Measurements from ENCODE around the gene NIPAL4. TPM values are rescaled to one million over a fixed set of nuclear protein-coding genes. Genes with fewer than 3 reads are reported as not detected.
"Not testable (repeated sequence)": the region's sequence is repeated elsewhere in the genome, so short reads cannot be mapped to it uniquely, and the experiment has no call there.

Gene NIPAL4
- under 1 TPM; 0.05 to 0.10 TPM for total RNA-seq

- no peak for DNase-seq
- Mint-ChIP-seq H3K4me3 (peak within 1 kb of the TSS; percentile 36), H3K4me1 (peaks cover 32% of the 10 kb centered on the region), H3K9me3 (no peaks in the 10 kb centered on the region), H3K27ac (no peak within 1 kb of the TSS), H3K27me3 (peaks cover 25% of the 10 kb centered on the region), H3K36me3 (ENCODE audit: low read depth) (no peaks in the 10 kb centered on the region)
- ChIA-PET POLR2A (interaction anchor here (1.1 to 1.2 kb wide), 2 partner anchors 10 to 272 kb away, joined by 3 to 5 read pairs; partner anchors contain the start of gene THG1L), CTCF (interaction anchor here (0.7 to 2.5 kb wide), 5 partner anchors 12 to 284 kb away, joined by 3 to 8 read pairs (median 5); partner anchors contain the start of gene LSM11)
Measured at GRCh38 chr5:157459715-157460599, at the start of gene NIPAL4. Gene NIPAL4, plus strand, starts transcription at chr5:157460213. Its CDS starts 108 bp downstream, at chr5:157460321.

- Mint-ChIP-seq H3K9me3 (peaks cover 12% of the 10 kb centered on the region), H3K36me3 (ENCODE audit: low read depth) (peaks cover 7% of the 10 kb centered on the region), H3K4me1 (no peaks in the 10 kb centered on the region), H3K4me3 (no peak overlapping the region), H3K27me3 (peaks cover 33% of the 10 kb centered on the region), H3K27ac (no peak overlapping the region)
- ChIA-PET CTCF (interaction anchor here (0.8 to 1.1 kb wide), 2 partner anchors 8 to 13 kb away, joined by 3 read pairs; no protein-coding TSS in a partner anchor), POLR2A (no interaction called here)
- DNase-seq: no peak
Measured at GRCh38 chr5:157415838-157416237, 44.2 kb upstream of the NIPAL4 start.

GRCh38 chr5:157419521-157419920, 40.5 kb upstream of the NIPAL4 start:
- H3K27me3 Mint-ChIP-seq; H3K4me3 Mint-ChIP-seq; H3K27ac Mint-ChIP-seq; H3K4me1 Mint-ChIP-seq; H3K9me3 Mint-ChIP-seq; H3K36me3 Mint-ChIP-seq (ENCODE audit: low read depth); DNase-seq; CTCF ChIA-PET; POLR2A ChIA-PET: not testable (repeated sequence)

- H3K27ac Mint-ChIP-seq; H3K4me1 Mint-ChIP-seq; H3K36me3 Mint-ChIP-seq (ENCODE audit: low read depth); DNase-seq; H3K4me3 Mint-ChIP-seq; H3K9me3 Mint-ChIP-seq; POLR2A ChIA-PET: not testable (repeated sequence)
- CTCF ChIA-PET: interaction anchor here (0.6 to 5.6 kb wide), 4 partner anchors 17 to 320 kb away, joined by 3 to 84 read pairs (median 6); partner anchors contain the start of gene LSM11
- H3K27me3 Mint-ChIP-seq: peaks cover 17% of the 10 kb centered on the region
Measured at GRCh38 chr5:157429920-157430319, 30.1 kb upstream of the NIPAL4 start.

GRCh38 chr5:157431544-157432200, 28.3 kb upstream of the NIPAL4 start:
- Mint-ChIP-seq H3K4me1 (peaks cover 7% of the 10 kb centered on the region), H3K27me3 (peaks cover 13% of the 10 kb centered on the region), H3K36me3 (ENCODE audit: low read depth) (no peaks in the 10 kb centered on the region), H3K4me3 (no peak overlapping the region), H3K27ac (no peak overlapping the region), H3K9me3 (peaks cover 4% of the 10 kb centered on the region)
- peak; percentile 26 for DNase-seq
- CTCF ChIA-PET: interaction anchor here (0.6 to 5.6 kb wide), 29 partner anchors 9 to 337 kb away, joined by 3 to 84 read pairs (median 5); partner anchors contain the start of genes LSM11, NIPAL4 and THG1L
- POLR2A ChIA-PET: interaction anchor here (1.3 to 2.1 kb wide), 2 partner anchors 286 to 312 kb away, joined by 5 to 10 read pairs; partner anchors contain the start of gene LSM11

- H3K36me3 Mint-ChIP-seq (ENCODE audit: low read depth): no peaks in the 10 kb centered on the region
- DNase-seq: no peak
Measured at GRCh38 chr5:157434096-157434495, 25.9 kb upstream of the NIPAL4 start.

GRCh38 chr5:157443041-157443549, 16.9 kb upstream of the NIPAL4 start:
- Mint-ChIP-seq H3K27ac (no peak overlapping the region), H3K9me3 (no peaks in the 10 kb centered on the region), H3K4me1 (no peaks in the 10 kb centered on the region), H3K36me3 (ENCODE audit: low read depth) (no peaks in the 10 kb centered on the region), H3K4me3 (no peak overlapping the region), H3K27me3 (no peaks in the 10 kb centered on the region)
- ChIA-PET CTCF (interaction anchor here (1.9 kb wide), 1 partner anchor 11 kb away, joined by 7 read pairs; no protein-coding TSS in a partner anchor), POLR2A (no interaction called here)
- no peak for DNase-seq

More at GRCh38 chr5:157434096-157434495, 25.9 kb upstream of the NIPAL4 start:
- ChIA-PET POLR2A (no interaction called here), CTCF (interaction anchor here (0.8 to 5.6 kb wide), 4 partner anchors 38 to 309 kb away, joined by 3 to 84 read pairs (median 38); partner anchors contain the start of gene LSM11)
- H3K9me3 Mint-ChIP-seq: peaks cover 4% of the 10 kb centered on the region
- H3K4me3 Mint-ChIP-seq: no peak overlapping the region
- H3K27ac Mint-ChIP-seq: no peak overlapping the region
- H3K4me1 Mint-ChIP-seq: peaks cover 7% of the 10 kb centered on the region
- peaks cover 3% of the 10 kb centered on the region for H3K27me3 Mint-ChIP-seq

GRCh38 chr5:157444224-157444623, 15.8 kb upstream of the NIPAL4 start:
- POLR2A ChIA-PET: no interaction called here
- no peaks in the 10 kb centered on the region for H3K9me3 Mint-ChIP-seq
- H3K4me3 Mint-ChIP-seq: no peak overlapping the region
- H3K36me3 Mint-ChIP-seq (ENCODE audit: low read depth): no peaks in the 10 kb centered on the region
- DNase-seq: no peak
- H3K4me1 Mint-ChIP-seq: no peaks in the 10 kb centered on the region
- no peak overlapping the region for H3K27ac Mint-ChIP-seq
- H3K27me3 Mint-ChIP-seq: no peaks in the 10 kb centered on the region
- CTCF ChIA-PET: interaction anchor here (1.9 kb wide), 1 partner anchor 12 kb away, joined by 7 read pairs; no protein-coding TSS in a partner anchor

GRCh38 chr5:157445745-157446411, 14.1 kb upstream of the NIPAL4 start:
- Mint-ChIP-seq H3K4me3 (no peak overlapping the region), H3K4me1 (no peaks in the 10 kb centered on the region), H3K27me3 (no peaks in the 10 kb centered on the region), H3K9me3 (no peaks in the 10 kb centered on the region), H3K36me3 (ENCODE audit: low read depth) (no peaks in the 10 kb centered on the region), H3K27ac (no peak overlapping the region)
- POLR2A ChIA-PET: no interaction called here
- DNase-seq: no peak
- CTCF ChIA-PET: interaction anchor here (1.0 kb wide), 1 partner anchor 26 kb away, joined by 3 read pairs; no protein-coding TSS in a partner anchor

- no peaks in the 10 kb centered on the region for H3K9me3 Mint-ChIP-seq
- H3K36me3 Mint-ChIP-seq (ENCODE audit: low read depth): no peaks in the 10 kb centered on the region
- DNase-seq: no peak
- ChIA-PET POLR2A (no interaction called here), CTCF (interaction anchor here (1.0 to 1.7 kb wide), 3 partner anchors 14 to 25 kb away, joined by 3 to 6 read pairs (median 3); no protein-coding TSS in a partner anchor)
- no peak overlapping the region for H3K4me3 Mint-ChIP-seq
- no peaks in the 10 kb centered on the region for H3K27me3 Mint-ChIP-seq
- H3K4me1 Mint-ChIP-seq: no peaks in the 10 kb centered on the region
- no peak overlapping the region for H3K27ac Mint-ChIP-seq
Measured at GRCh38 chr5:157446412-157446935, 13.5 kb upstream of the NIPAL4 start.

- no peak overlapping the region for H3K27ac Mint-ChIP-seq
- ChIA-PET CTCF (interaction anchor here (1.1 to 1.7 kb wide), 2 partner anchors 15 to 24 kb away, joined by 3 to 6 read pairs; no protein-coding TSS in a partner anchor), POLR2A (no interaction called here)
Measured at GRCh38 chr5:157447201-157447637, 12.8 kb upstream of the NIPAL4 start.

More at GRCh38 chr5:157447201-157447637, 12.8 kb upstream of the NIPAL4 start:
- Mint-ChIP-seq H3K9me3 (no peaks in the 10 kb centered on the region), H3K27me3 (no peaks in the 10 kb centered on the region), H3K36me3 (ENCODE audit: low read depth) (no peaks in the 10 kb centered on the region), H3K4me1 (no peaks in the 10 kb centered on the region), H3K4me3 (no peak overlapping the region)
- no peak for DNase-seq

Measured in activated CD4-positive, alpha-beta memory T cell treated with anti-CD3 and anti-CD28 coated beads, Interleukin-2, amount 10 ng/mL, durations not matched to agents 7 days and 5 days (primary cell).